Neural progenitor cell (in vitro differentiated cells): ENCODE measurements around the gene TMEM200B. TPM values are rescaled to one million over a fixed set of nuclear protein-coding genes. Genes with fewer than 3 reads are reported as not detected.

Experiments
- DNase-seq: peaks from one replicate; pipeline ENCODE4 v3.0.0-alpha.2; 2016; ENCODE audit warnings: low spot score
- H2AFZ ChIP-seq: fragments of 200-600 bp; sonication (generic); replicated peaks from 2 replicates; pipeline ENCODE4 v1.6.1; 2016; ENCODE audit warnings: antibody characterized with exemption
- H3F3A ChIP-seq: fragments of 200-600 bp; sonication (generic); 2 replicates; pipeline ENCODE4 v1.6.1; 2016; ENCODE audit warnings: antibody characterized with exemption, low read depth
- H3K27ac ChIP-seq: fragments of 200-600 bp; sonication (generic); 2 replicates; pipeline ENCODE4 v1.5.1; 2016; ENCODE audit warnings: mild to moderate bottlenecking
- H3K27me3 ChIP-seq: fragments of 200-600 bp; sonication (generic); 2 replicates; pipeline ENCODE4 v1.6.1; 2016; ENCODE audit warnings: mild to moderate bottlenecking, moderate library complexity
- H3K36me3 ChIP-seq: fragments of 200-600 bp; sonication (generic); 2 replicates; pipeline ENCODE4 v1.5.1; 2016
- H3K4me1 ChIP-seq: fragments of 200-600 bp; sonication (generic); 2 replicates; pipeline ENCODE4 v1.6.1; 2016; ENCODE audit warnings: mixed run types
- H3K4me2 ChIP-seq: fragments of 200-600 bp; sonication (generic); 2 replicates; pipeline ENCODE4 v1.6.1; 2016
- H3K4me3 ChIP-seq: fragments of 200-600 bp; sonication (generic); 2 replicates; pipeline ENCODE4 v1.5.1; 2016
- H3K79me2 ChIP-seq: fragments of 200-600 bp; sonication (generic); 2 replicates; pipeline ENCODE4 v1.6.1; 2016; ENCODE audit warnings: low read depth
- H3K9ac ChIP-seq: fragments of 200-600 bp; sonication (generic); 2 replicates; pipeline ENCODE4 v1.6.1; 2016
- H3K9me3 ChIP-seq: fragments of 200-600 bp; sonication (generic); 2 replicates; pipeline ENCODE4 v1.5.1; 2016; ENCODE audit warnings: low read depth
- H4K20me1 ChIP-seq: fragments of 200-600 bp; sonication (generic); 2 replicates; pipeline ENCODE4 v1.6.1; 2016; ENCODE audit warnings: low read depth
- H3K27ac Mint-ChIP-seq: 3 replicates; pipeline ENCODE4 v1.8.0; 2021; ENCODE audit warnings: mixed read lengths
- H3K27me3 Mint-ChIP-seq: 2 replicates; pipeline ENCODE4 v1.8.0; 2022; ENCODE audit warnings: low read depth, mild to moderate bottlenecking, inconsistent platforms, moderate library complexity, mixed read lengths; ENCODE audit not compliant: insufficient read depth
- H3K36me3 Mint-ChIP-seq: 3 replicates; pipeline ENCODE4 v1.8.0; 2021; ENCODE audit warnings: mixed read lengths
- H3K4me1 Mint-ChIP-seq: 3 replicates; pipeline ENCODE4 v1.8.0; 2021; ENCODE audit warnings: mixed read lengths
- H3K4me3 Mint-ChIP-seq: 3 replicates; pipeline ENCODE4 v1.8.0; 2021; ENCODE audit warnings: mild to moderate bottlenecking, moderate library complexity, mixed read lengths
- H3K9me3 Mint-ChIP-seq: 3 replicates; pipeline ENCODE4 v1.8.0; 2020; ENCODE audit warnings: mixed read lengths
- EZH2 ChIP-seq: fragments of 200-600 bp; sonication (generic); IDR thresholded peaks from 2 replicates; pipeline ENCODE4 v1.6.1; 2017; ENCODE audit warnings: antibody characterized with exemption, mild to moderate bottlenecking, moderate library complexity
- EZH2phosphoT487 ChIP-seq: fragments of 200-600 bp; sonication (generic); IDR thresholded peaks from 2 replicates; pipeline ENCODE4 v1.6.1; 2017; ENCODE audit warnings: antibody characterized with exemption
- total RNA-seq: library from RNA; depleted of rRNA; stranded (reverse); fragments of >200 nt; gene quantifications from 2 replicates; pipeline ENCODE4 v1.2.3, GENCODE V29; 2015; ENCODE audit warnings: low replicate concordance
- TF ChIP-seq, protein P1 (sequence below): fragments of 200-600 bp; sonication (generic); IDR thresholded peaks from 2 replicates; pipeline ENCODE4 v1.5.1; 2017; ENCODE audit warnings: antibody characterized with exemption, mild to moderate bottlenecking

The TMEM200B gene
- total RNA-seq, 1 donor from 2014 or later = 0.56 TPM

DNA sequence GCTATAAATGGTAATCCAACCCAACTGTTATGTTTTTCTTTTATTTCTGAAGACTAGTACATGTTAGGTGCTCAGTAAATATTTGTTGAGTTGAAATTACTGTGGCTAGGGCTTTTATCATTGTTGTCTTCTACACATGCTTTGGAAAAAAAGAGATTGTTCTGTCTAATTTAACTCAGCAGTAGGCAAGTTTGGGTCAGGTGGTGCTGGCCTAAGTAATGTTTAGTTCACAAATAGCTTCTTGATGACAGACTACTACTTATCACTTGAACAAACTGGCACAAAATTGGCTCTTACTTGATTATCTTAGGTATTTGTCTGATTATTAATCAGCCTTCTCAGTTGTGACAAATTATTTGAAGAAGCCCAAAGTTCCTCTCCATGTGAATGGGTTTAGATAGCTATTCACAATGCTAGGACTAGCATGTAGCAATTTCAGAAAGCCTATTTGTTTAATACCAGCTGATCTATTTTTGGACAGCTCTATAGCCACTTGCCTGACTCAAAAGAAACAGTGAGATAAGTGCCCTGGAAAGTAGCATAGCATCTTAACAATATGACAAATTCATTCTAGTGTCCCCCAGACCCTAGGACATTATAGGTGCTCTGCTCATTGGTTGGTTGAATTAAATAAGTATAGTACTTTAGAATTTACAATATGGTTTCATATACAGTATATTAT lies 32.6 kb downstream of the TMEM200B start:
- Histone ChIP-seq H3K36me3 (peaks cover 12% of the 10 kb centered on the region), H4K20me1 (peaks cover 3% of the 10 kb centered on the region), H3K4me1 (peaks cover 4% of the 10 kb centered on the region), H3K9ac (no peak overlapping the region), H3K79me2 (no peaks in the 10 kb centered on the region), H3K4me3 (no peak overlapping the region), H2AFZ (no peak overlapping the region), H3K9me3 (no peaks in the 10 kb centered on the region), H3K27ac (no peak overlapping the region), H3F3A (peaks cover 4% of the 10 kb centered on the region), H3K27me3 (no peaks in the 10 kb centered on the region), H3K4me2 (no peak overlapping the region)
- no peak overlapping the region for H3K4me3 Mint-ChIP-seq
- H3K27me3 Mint-ChIP-seq = no peaks in the 10 kb centered on the region
- H3K27ac Mint-ChIP-seq = no peak overlapping the region
- peaks cover 2% of the 10 kb centered on the region for H3K4me1 Mint-ChIP-seq
- peaks cover 22% of the 10 kb centered on the region for H3K36me3 Mint-ChIP-seq
- TF ChIP-seq EZH2phosphoT487 (no peak), EZH2 (no peak)
- TF ChIP-seq, protein P1, sequence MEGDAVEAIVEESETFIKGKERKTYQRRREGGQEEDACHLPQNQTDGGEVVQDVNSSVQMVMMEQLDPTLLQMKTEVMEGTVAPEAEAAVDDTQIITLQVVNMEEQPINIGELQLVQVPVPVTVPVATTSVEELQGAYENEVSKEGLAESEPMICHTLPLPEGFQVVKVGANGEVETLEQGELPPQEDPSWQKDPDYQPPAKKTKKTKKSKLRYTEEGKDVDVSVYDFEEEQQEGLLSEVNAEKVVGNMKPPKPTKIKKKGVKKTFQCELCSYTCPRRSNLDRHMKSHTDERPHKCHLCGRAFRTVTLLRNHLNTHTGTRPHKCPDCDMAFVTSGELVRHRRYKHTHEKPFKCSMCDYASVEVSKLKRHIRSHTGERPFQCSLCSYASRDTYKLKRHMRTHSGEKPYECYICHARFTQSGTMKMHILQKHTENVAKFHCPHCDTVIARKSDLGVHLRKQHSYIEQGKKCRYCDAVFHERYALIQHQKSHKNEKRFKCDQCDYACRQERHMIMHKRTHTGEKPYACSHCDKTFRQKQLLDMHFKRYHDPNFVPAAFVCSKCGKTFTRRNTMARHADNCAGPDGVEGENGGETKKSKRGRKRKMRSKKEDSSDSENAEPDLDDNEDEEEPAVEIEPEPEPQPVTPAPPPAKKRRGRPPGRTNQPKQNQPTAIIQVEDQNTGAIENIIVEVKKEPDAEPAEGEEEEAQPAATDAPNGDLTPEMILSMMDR = no peak
- DNase-seq = no peak
- no peaks in the 10 kb centered on the region for H3K9me3 Mint-ChIP-seq

DNA sequence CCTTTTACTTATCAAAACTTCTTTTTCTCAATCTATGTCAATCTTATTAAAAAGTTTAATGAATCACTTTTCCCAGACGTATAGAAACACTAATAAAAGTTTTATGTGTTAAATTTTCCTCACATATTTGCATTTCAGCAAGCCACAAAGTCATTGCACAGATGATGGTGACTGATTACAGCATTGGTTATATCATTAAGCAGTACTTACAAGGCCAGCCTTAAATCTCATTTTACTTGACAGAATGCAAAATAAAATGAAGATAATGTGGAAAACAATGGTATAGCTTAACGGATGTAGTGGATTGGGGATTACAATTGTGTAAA lies 39.5 kb downstream of the TMEM200B start:
- Mint-ChIP-seq H3K27me3 (no peaks in the 10 kb centered on the region), H3K9me3 (no peaks in the 10 kb centered on the region), H3K36me3 (no peaks in the 10 kb centered on the region), H3K27ac (no peak overlapping the region), H3K4me3 (no peak overlapping the region), H3K4me1 (no peaks in the 10 kb centered on the region)
- Histone ChIP-seq H3F3A (no peaks in the 10 kb centered on the region), H3K4me3 (no peak overlapping the region), H3K36me3 (peaks cover 4% of the 10 kb centered on the region), H3K27me3 (no peaks in the 10 kb centered on the region), H3K27ac (no peak overlapping the region), H3K9ac (no peak overlapping the region), H2AFZ (no peak overlapping the region), H4K20me1 (no peaks in the 10 kb centered on the region), H3K9me3 (no peaks in the 10 kb centered on the region), H3K4me2 (no peak overlapping the region), H3K4me1 (no peaks in the 10 kb centered on the region), H3K79me2 (no peaks in the 10 kb centered on the region)
- TF ChIP-seq, protein P1 = no peak
- TF ChIP-seq EZH2 (no peak), EZH2phosphoT487 (no peak)
- DNase-seq = no peak

DNA sequence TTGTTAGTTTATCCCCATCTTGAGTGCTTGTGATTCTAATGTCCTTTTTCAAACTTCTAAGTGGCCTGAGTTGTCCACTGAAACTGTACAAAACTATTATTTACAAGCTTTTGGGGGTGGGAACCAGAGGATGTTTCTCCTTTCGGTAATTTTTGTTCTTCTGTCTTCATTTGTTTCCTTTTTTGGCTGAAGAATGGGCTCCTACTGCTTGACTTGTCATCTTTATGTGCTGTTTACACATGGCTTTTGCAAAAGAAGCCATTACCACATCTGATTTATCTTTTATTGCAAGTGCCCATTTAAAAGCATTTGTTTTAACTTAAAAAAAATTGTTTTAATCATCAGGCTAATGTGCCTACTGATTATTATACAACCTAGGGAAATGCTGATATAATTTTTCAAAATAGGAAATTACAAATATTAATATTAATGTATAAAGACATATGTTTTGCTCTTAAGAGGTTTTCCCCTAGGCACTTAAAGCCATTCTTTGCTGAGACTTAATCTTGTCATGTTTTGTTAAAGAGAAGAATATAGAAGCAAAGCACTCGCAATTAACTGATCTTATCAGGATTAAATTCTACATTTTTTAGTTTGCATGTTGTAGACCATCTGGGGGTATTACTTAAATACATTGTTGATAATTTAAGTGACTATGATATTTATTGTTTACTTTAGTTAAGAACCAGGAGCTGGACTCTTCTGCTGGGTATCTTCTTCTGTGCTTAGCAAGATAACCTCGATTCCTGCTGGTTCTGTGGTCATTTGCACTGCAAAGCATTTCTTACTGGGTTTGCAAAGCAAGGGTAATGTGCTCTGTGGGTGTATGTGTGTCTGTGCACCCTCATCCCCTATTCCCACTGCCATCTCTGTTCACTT lies 40.1 kb downstream of the TMEM200B start:
- no peak overlapping the region for H3K4me3 ChIP-seq
- H3K79me2 ChIP-seq = no peaks in the 10 kb centered on the region
- H3K27ac Mint-ChIP-seq = no peak overlapping the region
- no peaks in the 10 kb centered on the region for H4K20me1 ChIP-seq
- H3K27me3 ChIP-seq = no peaks in the 10 kb centered on the region
- no peaks in the 10 kb centered on the region for H3K9me3 ChIP-seq
- H3K36me3 ChIP-seq = no peaks in the 10 kb centered on the region
- no peak overlapping the region for H3K27ac ChIP-seq
- no peaks in the 10 kb centered on the region for H3K4me1 Mint-ChIP-seq
- TF ChIP-seq EZH2 (no peak), EZH2phosphoT487 (no peak)
- TF ChIP-seq, protein P1 = no peak
- H3K9ac ChIP-seq = no peak overlapping the region
- no peak overlapping the region for H3K4me2 ChIP-seq
- no peaks in the 10 kb centered on the region for H3K9me3 Mint-ChIP-seq
- H3K27me3 Mint-ChIP-seq = no peaks in the 10 kb centered on the region
- H2AFZ ChIP-seq = no peak overlapping the region
- H3F3A ChIP-seq = no peaks in the 10 kb centered on the region
- H3K36me3 Mint-ChIP-seq = no peaks in the 10 kb centered on the region
- H3K4me1 ChIP-seq = no peaks in the 10 kb centered on the region
- DNase-seq = no peak
- no peak overlapping the region for H3K4me3 Mint-ChIP-seq
